ENCODE measurements around the gene SRL. TPM values are rescaled to one million over a fixed set of nuclear protein-coding genes. Genes with fewer than 3 reads are reported as not detected.

Gene SRL
- total and polyA plus RNA-seq, 2 experiments from 2014 or later: not detected

DNA sequence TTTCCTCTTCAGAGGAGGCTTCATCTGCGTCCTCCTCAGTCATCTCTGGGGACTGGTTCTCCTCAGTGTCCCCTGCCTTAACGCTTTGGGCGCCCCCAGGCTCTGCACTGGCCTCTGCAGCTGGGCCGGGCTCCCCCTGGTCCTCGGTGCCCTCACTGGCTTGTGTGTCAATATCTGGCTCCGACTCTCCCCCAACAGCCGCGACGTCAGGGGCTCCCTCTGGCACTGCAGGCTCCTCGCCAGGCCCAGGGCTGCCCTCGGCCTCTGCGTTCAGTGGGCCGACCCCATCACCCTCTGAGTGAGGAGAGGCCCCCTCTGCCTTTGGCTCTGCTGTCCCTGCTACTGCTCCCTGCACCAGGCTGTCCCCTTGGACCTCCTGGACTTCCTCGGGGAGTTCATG is 34.7 kb downstream of the SRL start:
- Histone ChIP-seq H3K9me2 (ENCODE audit: insufficient read depth) (no peaks in the 10 kb centered on the region), H3K4me3 (no peak overlapping the region), H3F3A (replicated peaks; ENCODE audit: low read depth) (no peaks in the 10 kb centered on the region), H2AFZ (no peak overlapping the region), H3K36me3 (ENCODE audit: insufficient read depth) (no peaks in the 10 kb centered on the region), H3K27me3 (ENCODE audit: insufficient read depth) (no peaks in the 10 kb centered on the region), H3K4me2 (no peak overlapping the region), H4K20me1 (replicated peaks; ENCODE audit: insufficient read depth) (no peaks in the 10 kb centered on the region), H3K27ac (ENCODE audit: low read depth) (no peak overlapping the region), H3K4me1 (ENCODE audit: insufficient read depth) (no peaks in the 10 kb centered on the region), H3K79me2 (replicated peaks; ENCODE audit: insufficient read depth) (no peaks in the 10 kb centered on the region)
- no peak overlapping the region for H3K4me3 Mint-ChIP-seq
- H3K27me3 Mint-ChIP-seq (ENCODE audit: insufficient read depth, low read depth, poor library complexity): peaks cover 8% of the 10 kb centered on the region
- no peaks in the 10 kb centered on the region for H3K4me1 Mint-ChIP-seq
- no peak for TF ChIP-seq CTCF (conservative IDR thresholded peaks at IDR 0.05; ENCODE audit: low read depth in 2 of 2)
- TF ChIP-seq, protein P1, sequence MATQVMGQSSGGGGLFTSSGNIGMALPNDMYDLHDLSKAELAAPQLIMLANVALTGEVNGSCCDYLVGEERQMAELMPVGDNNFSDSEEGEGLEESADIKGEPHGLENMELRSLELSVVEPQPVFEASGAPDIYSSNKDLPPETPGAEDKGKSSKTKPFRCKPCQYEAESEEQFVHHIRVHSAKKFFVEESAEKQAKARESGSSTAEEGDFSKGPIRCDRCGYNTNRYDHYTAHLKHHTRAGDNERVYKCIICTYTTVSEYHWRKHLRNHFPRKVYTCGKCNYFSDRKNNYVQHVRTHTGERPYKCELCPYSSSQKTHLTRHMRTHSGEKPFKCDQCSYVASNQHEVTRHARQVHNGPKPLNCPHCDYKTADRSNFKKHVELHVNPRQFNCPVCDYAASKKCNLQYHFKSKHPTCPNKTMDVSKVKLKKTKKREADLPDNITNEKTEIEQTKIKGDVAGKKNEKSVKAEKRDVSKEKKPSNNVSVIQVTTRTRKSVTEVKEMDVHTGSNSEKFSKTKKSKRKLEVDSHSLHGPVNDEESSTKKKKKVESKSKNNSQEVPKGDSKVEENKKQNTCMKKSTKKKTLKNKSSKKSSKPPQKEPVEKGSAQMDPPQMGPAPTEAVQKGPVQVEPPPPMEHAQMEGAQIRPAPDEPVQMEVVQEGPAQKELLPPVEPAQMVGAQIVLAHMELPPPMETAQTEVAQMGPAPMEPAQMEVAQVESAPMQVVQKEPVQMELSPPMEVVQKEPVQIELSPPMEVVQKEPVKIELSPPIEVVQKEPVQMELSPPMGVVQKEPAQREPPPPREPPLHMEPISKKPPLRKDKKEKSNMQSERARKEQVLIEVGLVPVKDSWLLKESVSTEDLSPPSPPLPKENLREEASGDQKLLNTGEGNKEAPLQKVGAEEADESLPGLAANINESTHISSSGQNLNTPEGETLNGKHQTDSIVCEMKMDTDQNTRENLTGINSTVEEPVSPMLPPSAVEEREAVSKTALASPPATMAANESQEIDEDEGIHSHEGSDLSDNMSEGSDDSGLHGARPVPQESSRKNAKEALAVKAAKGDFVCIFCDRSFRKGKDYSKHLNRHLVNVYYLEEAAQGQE (IDR thresholded peaks at IDR 0.05; ENCODE audit: unreplicated experiment): no peak
- no peak for TF ChIP-seq NANOG (IDR thresholded peaks at IDR 0.05; ENCODE audit: borderline replicate concordance)
- TF ChIP-seq JUNB (IDR thresholded peaks at IDR 0.05; ENCODE audit: unreplicated experiment): no peak
- no peak for TF ChIP-seq ZNF331 (CRISPR knock-in tag; IDR thresholded peaks at IDR 0.05; ENCODE audit: low read depth)
- TF ChIP-seq EZH2 (IDR thresholded peaks at IDR 0.05; ENCODE audit: low read depth, unreplicated experiment): no peak
- no peak for TF ChIP-seq CREB1 (CRISPR knock-in tag; IDR thresholded peaks at IDR 0.05; ENCODE audit: low read depth)
- no peak for TF ChIP-seq ZNF114 (CRISPR knock-in tag; IDR thresholded peaks at IDR 0.05)
- no peak for TF ChIP-seq ZNF462 (CRISPR knock-in tag; IDR thresholded peaks at IDR 0.05)
- TF ChIP-seq POLR2AphosphoS5 (IDR thresholded peaks at IDR 0.05; ENCODE audit: low read depth): no peak
- TF ChIP-seq, protein P2, sequence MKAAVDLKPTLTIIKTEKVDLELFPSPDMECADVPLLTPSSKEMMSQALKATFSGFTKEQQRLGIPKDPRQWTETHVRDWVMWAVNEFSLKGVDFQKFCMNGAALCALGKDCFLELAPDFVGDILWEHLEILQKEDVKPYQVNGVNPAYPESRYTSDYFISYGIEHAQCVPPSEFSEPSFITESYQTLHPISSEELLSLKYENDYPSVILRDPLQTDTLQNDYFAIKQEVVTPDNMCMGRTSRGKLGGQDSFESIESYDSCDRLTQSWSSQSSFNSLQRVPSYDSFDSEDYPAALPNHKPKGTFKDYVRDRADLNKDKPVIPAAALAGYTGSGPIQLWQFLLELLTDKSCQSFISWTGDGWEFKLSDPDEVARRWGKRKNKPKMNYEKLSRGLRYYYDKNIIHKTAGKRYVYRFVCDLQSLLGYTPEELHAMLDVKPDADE (IDR thresholded peaks at IDR 0.05): no peak
- TF ChIP-seq STAT1 (IDR thresholded peaks at IDR 0.05; ENCODE audit: unreplicated experiment): no peak
- TF ChIP-seq EZH2phosphoT487 (IDR thresholded peaks at IDR 0.05; ENCODE audit: unreplicated experiment): no peak
- H3K36me3 Mint-ChIP-seq (ENCODE audit: low read depth): no peaks in the 10 kb centered on the region
- H3K9me3 Mint-ChIP-seq: no peaks in the 10 kb centered on the region
- no peak overlapping the region for H3K27ac Mint-ChIP-seq
- ATAC-seq (no peak), DNase-seq (ENCODE audit: low spot score) (no peak)

All from GM23338 (cell line).